GM12878 (cell line): ENCODE results near the gene CDC6. TPM values are rescaled to one million over a fixed set of nuclear protein-coding genes. Genes with fewer than 3 reads are reported as not detected.
A peak's percentile ranks its signal among the peaks of the same experiment; 100 is the strongest.

Experiments
- ATAC-seq: fragments of 200-7000 bp; cut with Tn5 transposase; 3 replicates; pipeline ENCODE4 v1.9.1; 2020; ENCODE audit warnings: mild to moderate bottlenecking, moderate library complexity
- BruUV-seq: library from RNA; stranded (reverse); fragments of 400-500 nt; replicated peaks from 2 replicates; lab custom pipeline; 2021; lab: Mats Ljungman, UMichigan
- CTCF ChIA-PET: fragments of 300-600 bp; sonication (Branson Sonifier 250); formaldehyde crosslinking; extraction: SDS; loops from one replicate; lab custom pipeline; 2021; ENCODE audit warnings: inconsistent platforms; lab: Yijun Ruan, JAX
- POLR2A ChIA-PET: fragments of 350-600 bp; formaldehyde crosslinking; extraction: SDS; loops from one replicate; lab custom pipeline; 2021; ENCODE audit warnings: inconsistent platforms; lab: Charles Lee
- RAD21 ChIA-PET: fragments of 300-600 bp; sonication (Branson Sonifier 250); formaldehyde crosslinking; loops from one replicate; lab custom pipeline; 2023; ENCODE audit warnings: antibody characterized with exemption; ENCODE audit not compliant: unreplicated experiment; lab: Charles Lee
- SMC1A ChIA-PET: fragments of 300-600 bp; sonication (Branson Sonifier 250); formaldehyde crosslinking; loops from one replicate; lab custom pipeline; 2023; ENCODE audit not compliant: unreplicated experiment, uncharacterized antibody; lab: Charles Lee
- DNase-seq: peaks from one replicate; pipeline ENCODE4 v3.0.0-alpha.2; 2011; ENCODE audit warnings: low read depth, low spot score
- FAIRE-seq: peaks from 3 replicates; lab custom pipeline; 2011; peaks lifted over from hg19 to GRCh38; lab: Jason Lieb, UNC
- H2AFZ ChIP-seq: 2 replicates; pipeline ENCODE4 v1.6.0; 2011; ENCODE audit warnings: low read depth, low read length, control low read depth; ENCODE audit not compliant: control insufficient read depth
- H3K27ac ChIP-seq: 2 replicates; pipeline ENCODE4 v1.5.1; 2011; ENCODE audit warnings: control low read depth; ENCODE audit not compliant: control insufficient read depth, insufficient read depth
- H3K27me3 ChIP-seq, 2 experiments: replicated peaks in 1 of 2; 2 replicates each; pipeline versions ENCODE4 v1.6.0 to v1.6.1; 2011; ENCODE audit warnings: low read length in 1 of 2; ENCODE audit not compliant: control insufficient read depth in 2 of 2, insufficient read depth in 2 of 2
- H3K36me3 ChIP-seq, 2 experiments: 2 replicates each; pipeline ENCODE4 v1.5.1; 2011; ENCODE audit warnings: low read length in 1 of 2; ENCODE audit not compliant: control insufficient read depth in 2 of 2, insufficient read depth in 2 of 2
- H3K4me1 ChIP-seq: 2 replicates; pipeline ENCODE4 v1.6.1; 2011; ENCODE audit warnings: mild to moderate bottlenecking, low read length, moderate library complexity, mixed read lengths; ENCODE audit not compliant: control insufficient read depth, insufficient read depth
- H3K4me2 ChIP-seq: 2 replicates; pipeline ENCODE4 v1.6.0; 2011; ENCODE audit warnings: control low read depth; ENCODE audit not compliant: control insufficient read depth, insufficient read depth
- H3K4me3 ChIP-seq: fragments of 200-600 bp; sonication (generic); 2 replicates; pipeline ENCODE4 v1.5.1; 2016
- H3K79me2 ChIP-seq: 2 replicates; pipeline ENCODE4 v1.6.0; 2011; ENCODE audit warnings: low read length; ENCODE audit not compliant: control insufficient read depth, insufficient read depth
- H3K9ac ChIP-seq: 2 replicates; pipeline ENCODE4 v1.8.0; 2011; ENCODE audit warnings: low read length, control low read depth, mixed read lengths; ENCODE audit not compliant: control insufficient read depth, insufficient read depth
- H3K9me3 ChIP-seq: replicated peaks from 3 replicates; pipeline ENCODE4 v1.5.1; 2011; ENCODE audit warnings: mild to moderate bottlenecking, low read length; ENCODE audit not compliant: control insufficient read depth, insufficient read depth
- H4K20me1 ChIP-seq: 2 replicates; pipeline ENCODE4 v1.6.0; 2011; ENCODE audit not compliant: control insufficient read depth, insufficient read depth
- BCLAF1 ChIP-seq: fragments of 450-650 bp; IDR thresholded peaks from 2 replicates; pipeline ENCODE4 v1.6.1; 2017; ENCODE audit warnings: antibody characterized with exemption, mild to moderate bottlenecking, moderate library complexity
- E2F8 ChIP-seq: fragments of 450-650 bp; IDR thresholded peaks from 2 replicates; pipeline ENCODE4 v1.6.1; 2018; ENCODE audit warnings: mild to moderate bottlenecking, low read depth, moderate library complexity; ENCODE audit not compliant: partially characterized antibody
- EGR1 ChIP-seq, 2 experiments: IDR thresholded peaks; 1 replicate in 1 of 2; 2 replicates in 1 of 2; pipeline ENCODE4 v1.6.1; 2011 to 2012; ENCODE audit warnings: low read depth in 2 of 2, low read length in 2 of 2, borderline replicate concordance in 1 of 2, mild to moderate bottlenecking in 1 of 2, moderate library complexity in 1 of 2
- HDGF ChIP-seq: fragments of 450-650 bp; IDR thresholded peaks from 2 replicates; pipeline ENCODE4 v1.6.1; 2016; ENCODE audit warnings: antibody characterized with exemption
- NBN ChIP-seq: fragments of 450-650 bp; IDR thresholded peaks from 2 replicates; pipeline ENCODE4 v1.6.1; 2016
- NR2C2 ChIP-seq: IDR thresholded peaks from 2 replicates; pipeline ENCODE4 v1.6.1; 2011; ENCODE audit warnings: borderline replicate concordance, low read depth; ENCODE audit not compliant: control insufficient read depth, insufficient read length
- NR2F1 ChIP-seq: fragments of 450-650 bp; conservative IDR thresholded peaks from 2 replicates; pipeline ENCODE4 v1.6.1; 2017; ENCODE audit warnings: mild to moderate bottlenecking
- PML ChIP-seq: IDR thresholded peaks from 2 replicates; pipeline ENCODE4 v1.6.1; 2012; ENCODE audit warnings: low read length, inconsistent platforms
- RAD21 ChIP-seq: IDR thresholded peaks from 2 replicates; pipeline ENCODE4 v1.6.1; 2011; ENCODE audit warnings: mild to moderate bottlenecking, low read depth, low read length, moderate library complexity; ENCODE audit not compliant: insufficient read depth
- RB1 ChIP-seq: fragments of 450-650 bp; formaldehyde crosslinking; IDR thresholded peaks from 2 replicates; pipeline ENCODE4 v1.6.1; 2017; ENCODE audit warnings: mild to moderate bottlenecking, borderline replicate concordance
- SREBF2 ChIP-seq: IDR thresholded peaks from 2 replicates; pipeline ENCODE4 v1.6.1; 2012; ENCODE audit warnings: mild to moderate bottlenecking, low read length
- ZBTB4 ChIP-seq: fragments of 450-650 bp; formaldehyde crosslinking; IDR thresholded peaks from 2 replicates; pipeline ENCODE4 v1.4.0; 2022; ENCODE audit warnings: mild to moderate bottlenecking, moderate library complexity
- ZNF24 ChIP-seq: fragments of 450-650 bp; IDR thresholded peaks from 2 replicates; pipeline ENCODE4 v1.6.1; 2017; ENCODE audit warnings: antibody characterized with exemption, mild to moderate bottlenecking
- WGBS: methylation state at CpG from one replicate; pipeline ENCODE4 v1.1.6; 2016; ENCODE audit warnings: low lambda C conversion rate; ENCODE audit not compliant: insufficient replicate concordance, insufficient coverage; ENCODE audit errors: missing lambda C conversion rate; 5-methylcytosine and 5-hydroxymethylcytosine counted together
- in situ Hi-C: fragments of 300-500 bp; cut with MboI; formaldehyde crosslinking; loops from 9 replicates; pipeline ENCODE4 v1.14.3; 2018; ENCODE audit warnings: mixed read lengths
- intact Hi-C: fragments of 100-400 bp; cut with micrococcal nuclease; formaldehyde crosslinking; loops from one replicate; pipeline ENCODE4 v1.14.2; 2022; ENCODE audit not compliant: unreplicated experiment
- polyA plus RNA-seq, 11 experiments: library from polyadenylated mRNA; depleted of rRNA in 4 of 11; unstranded in 6 of 11; stranded (reverse) in 5 of 11; fragments of >200 nt; fragmentation: Nextera tagmentation in 4 of 11; fragmentation: Illumina TruSeq in 1 of 11; extraction: Ambion mirVana in 4 of 11; extraction: Trizol in 1 of 11; gene quantifications; 1 replicate in 1 of 11; 2 replicates in 10 of 11; pipeline versions ENCODE4 v1.2.1 to v1.2.3, GENCODE V29; 2011 to 2016; ENCODE audit warnings: inconsistent platforms in 2 of 11, missing spikeins in 2 of 11, low read depth in 1 of 11
- total RNA-seq, 4 experiments: library from RNA; depleted of rRNA in 3 of 4; stranded (reverse); fragments of >200 nt in 3 of 4; fragmentation: Illumina TruSeq in 1 of 4; extraction: Trizol in 1 of 4; gene quantifications; 2 replicates each; pipeline versions ENCODE4 v1.2.1 to v1.2.3, GENCODE V29; 2013 to 2021

The CDC6 gene
- total and polyA plus RNA-seq, 10 of the 15 experiments (the other 5 are each of a cell fraction or from before 2014, with no cell fraction given), result 13.3 to 60.9 (median 47.6) TPM

- ATAC-seq (no peak), FAIRE-seq (no peak), DNase-seq (no peak)
- H4K20me1 ChIP-seq, result no peaks in the 10 kb centered on the region
- intact Hi-C loops (loop anchor here (5.0 to 10.0 kb wide), 3 partner anchors 37 to 1352 kb away; partner anchors contain the start of gene TOP2A), in situ Hi-C loops (loop anchor here (10.0 kb wide), 1 partner anchor 1355 kb away; no protein-coding TSS in a partner anchor)
- H3K27me3 ChIP-seq, result no peaks in the 10 kb centered on the region
- peaks cover 55% of the 10 kb centered on the region for H3K4me1 ChIP-seq
- POLR2A ChIA-PET, result interaction anchor here (0.6 to 2.6 kb wide), 8 partner anchors 8 to 1259 kb away, joined by 3 to 11 read pairs (median 4); partner anchors contain the start of gene RARA
- TSS peak; percentile 61 for BruUV-seq
- peak overlapping the region; percentile 96 for H3K27ac ChIP-seq
- H2AFZ ChIP-seq, result no peak overlapping the region
- CTCF ChIA-PET, result interaction anchor here (0.5 to 8.4 kb wide), 8 partner anchors 10 to 118 kb away, joined by 3 to 90 read pairs (median 4); partner anchors contain the start of gene RARA
- SMC1A ChIA-PET, result interaction anchor here (1.2 to 11.2 kb wide), 6 partner anchors 12 to 38 kb away, joined by 3 to 172 read pairs (median 4); partner anchors contain the start of gene RARA
- H3K9ac ChIP-seq, result peak overlapping the region; percentile 91
- no peaks in the 10 kb centered on the region for H3K36me3 ChIP-seq
- WGBS, result 21% methylated on average over 9 of the region's 11 CpGs
- RAD21 ChIA-PET, result interaction anchor here (0.6 to 12.6 kb wide), 8 partner anchors 10 to 118 kb away, joined by 3 to 156 read pairs (median 4); partner anchors contain the start of genes RARA and TOP2A
- peak overlapping the region; percentile 91 for H3K4me3 ChIP-seq
- H3K9me3 ChIP-seq, result no peaks in the 10 kb centered on the region
- H3K79me2 ChIP-seq, result peaks cover 70% of the 10 kb centered on the region
- H3K4me2 ChIP-seq, result peak overlapping the region; percentile 100
- TF ChIP-seq RAD21, result no peak
- no peak for TF ChIP-seq NR2C2
- no peak for TF ChIP-seq BCLAF1
- TF ChIP-seq SREBF2, result no peak
- peak; percentile 52; the same call in 1 of the 2 replicates for TF ChIP-seq HDGF
- peak; percentile 36; the same call in 1 of the 2 replicates for TF ChIP-seq NR2F1
- no peak for TF ChIP-seq RB1
- no peak for TF ChIP-seq ZNF24
- no peak for TF ChIP-seq ZBTB4 (CRISPR knock-in tag)
- peak in 1 of 2 experiments; percentile 31; a peak in 1 of 3 replicates for TF ChIP-seq EGR1 (IDR thresholded peaks at IDR 0.05; ENCODE audit: borderline replicate concordance in 1 of 2, low read depth in 2 of 2, low read length in 2 of 2)
- TF ChIP-seq NBN, result 0 out of 2 replicates have a peak, but pooled peaks have one; percentile 25
- TF ChIP-seq E2F8, result no peak
- TF ChIP-seq PML, result no peak
Observed at GRCh38 chr17:40319651-40320540, 32.2 kb downstream of the CDC6 start.
